Mucosa of descending colon (tissue), 3 donors: ENCODE measurements around the gene TCF4. TPM values are rescaled to one million over a fixed set of nuclear protein-coding genes. Genes with fewer than 3 reads are reported as not detected.

Source experiments
- ATAC-seq: fragments of 200-7000 bp; cut with Tn5 transposase; one replicate; pipeline ENCODE4 v1.9.1; 2020; ENCODE audit warnings: mild to moderate bottlenecking, moderate library complexity
- DNase-seq, 3 donors: peaks; one replicate each; pipeline ENCODE4 v3.0.0-alpha.2; 2020
- H3K36me3 ChIP-seq: fragments of 200-600 bp; one replicate; pipeline ENCODE4 v1.8.0; 2021; ENCODE audit warnings: low read depth, mild to moderate bottlenecking
- H3K4me1 ChIP-seq: fragments of 200-600 bp; one replicate; pipeline ENCODE4 v1.8.0; 2021; ENCODE audit warnings: low read depth, mild to moderate bottlenecking
- H3K4me3 ChIP-seq: fragments of 200-600 bp; one replicate; pipeline ENCODE4 v1.8.0; 2021; ENCODE audit warnings: mild to moderate bottlenecking
- H3K9me3 ChIP-seq: fragments of 200-600 bp; one replicate; pipeline ENCODE4 v1.8.0; 2021; ENCODE audit warnings: mild to moderate bottlenecking
- CTCF ChIP-seq: fragments of 200-600 bp; IDR thresholded peaks from one replicate; pipeline ENCODE4 v1.8.0; 2022; ENCODE audit warnings: antibody characterized with exemption, mild to moderate bottlenecking
- intact Hi-C, 2 donors: fragments of 100-400 bp; cut with DNase I in 1 of 2; cut with micrococcal nuclease in 1 of 2; formaldehyde crosslinking; loops; one replicate each; pipeline versions ENCODE4 v1.11.0 to v1.11.1; 2022; cut with DNase I, micrococcal nuclease
- total RNA-seq, 3 donors: library from RNA; stranded (reverse); fragmentation: NEBNext Ultra II Directional in 2 of 3; extraction: Animal tissue kit (Norgen Biotek cat#: 25700) in 2 of 3; gene quantifications; one replicate each; pipeline versions ENCODE4 v1.2.1 to v1.2.4, GENCODE V29; 2021 to 2023
- donor health status: DM: no; HTN: no; CAD: no; lungs with moderate emphysema.
- donor health status: DM: no; HTN: no; CAD: no.
- donor health status: DM: no; HTN: yes; CAD: no.

TCF4 gene
- total RNA-seq, 3 donors from 2014 or later = 20.7 to 88.2 (median 24.6) TPM

DNA sequence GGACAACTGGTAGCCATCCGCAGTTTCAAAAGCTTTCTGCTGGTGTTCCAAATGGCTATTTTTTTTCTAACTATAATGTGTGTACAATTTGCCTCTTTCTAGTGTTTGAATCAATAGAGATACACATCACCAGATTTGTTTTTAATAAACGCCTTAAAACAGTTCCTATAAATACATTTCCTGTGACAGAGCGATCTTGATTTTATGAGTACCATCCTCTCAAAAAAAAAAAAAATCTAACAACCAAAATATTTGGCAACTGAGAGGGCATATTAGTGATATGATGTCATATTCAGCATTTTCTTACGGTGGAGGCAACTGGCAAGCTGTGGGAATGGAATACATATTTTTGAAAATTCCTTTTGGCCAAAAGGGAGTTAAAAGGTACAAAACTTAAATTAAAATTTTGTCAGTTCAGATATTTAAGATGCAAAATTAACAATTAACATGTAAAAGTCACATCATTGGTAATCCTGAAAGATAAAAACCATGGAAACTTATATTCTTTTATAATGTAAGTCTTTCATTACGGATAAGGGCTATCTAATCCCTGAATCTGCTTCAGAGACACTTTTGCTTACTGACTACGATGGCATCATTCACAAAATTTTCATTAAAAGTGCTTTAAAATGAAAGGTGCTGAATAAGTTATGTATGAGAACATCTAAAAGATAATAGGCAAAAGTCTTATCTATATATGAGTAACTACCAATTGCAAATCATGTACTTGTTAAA is 268.4 kb downstream of the TCF4 start:
- no peak overlapping the region for H3K4me3 ChIP-seq
- ATAC-seq (no peak), DNase-seq (no peak)
- no peak for TF ChIP-seq CTCF
- intact Hi-C loops = no loop called here
- H3K4me1 ChIP-seq = no peaks in the 10 kb centered on the region
- H3K9me3 ChIP-seq = no peaks in the 10 kb centered on the region
- H3K36me3 ChIP-seq = no peaks in the 10 kb centered on the region

GRCh38 chr18:55318951-55319441 is 269.0 kb downstream of the TCF4 start:
- Histone ChIP-seq H3K36me3 (no peaks in the 10 kb centered on the region), H3K9me3 (no peaks in the 10 kb centered on the region), H3K4me1 (no peaks in the 10 kb centered on the region), H3K4me3 (no peak overlapping the region)
- no peak for TF ChIP-seq CTCF
- intact Hi-C loops = no loop called here
- DNase-seq = no peak
- ATAC-seq = no peak

- H3K9me3 ChIP-seq = no peaks in the 10 kb centered on the region
- no peak overlapping the region for H3K4me3 ChIP-seq
- no peaks in the 10 kb centered on the region for H3K4me1 ChIP-seq
- intact Hi-C loops = no loop called here
- no peaks in the 10 kb centered on the region for H3K36me3 ChIP-seq
- no peak for DNase-seq
- ATAC-seq = no peak
- no peak for TF ChIP-seq CTCF
Measured at GRCh38 chr18:55317864-55318263, 270.1 kb downstream of the TCF4 start.

- Histone ChIP-seq H3K4me1 (no peaks in the 10 kb centered on the region), H3K36me3 (no peaks in the 10 kb centered on the region), H3K9me3 (no peaks in the 10 kb centered on the region), H3K4me3 (no peak overlapping the region)
- ATAC-seq (no peak), DNase-seq (no peak)
- intact Hi-C loops = no loop called here
- TF ChIP-seq CTCF = no peak
Measured at GRCh38 chr18:55317324-55317723, 270.7 kb downstream of the TCF4 start.

- TF ChIP-seq CTCF = no peak
- H3K36me3 ChIP-seq = no peaks in the 10 kb centered on the region
- ATAC-seq = no peak
- no peak for DNase-seq
- no peaks in the 10 kb centered on the region for H3K4me1 ChIP-seq
- H3K4me3 ChIP-seq = no peak overlapping the region
- no peaks in the 10 kb centered on the region for H3K9me3 ChIP-seq
- intact Hi-C loops = no loop called here
Measured at GRCh38 chr18:55316486-55317184, 271.4 kb downstream of the TCF4 start.
